Activated CD8-positive, alpha-beta T cell treated with anti-CD3 and anti-CD28 coated beads for 36 hours (primary cell): ENCODE results near the gene SYT12. TPM values are rescaled to one million over a fixed set of nuclear protein-coding genes. Genes with fewer than 3 reads are reported as not detected.
A peak's percentile ranks its signal among the peaks of the same experiment; 100 is the strongest.

Experiments
- ATAC-seq: fragments of 200-7000 bp; cut with Tn5 transposase; one replicate; pipeline ENCODE4 v1.10.0; 2021; ENCODE audit warnings: mild to moderate bottlenecking, moderate library complexity
- CTCF ChIA-PET: fragments of 350-600 bp; sonication (Branson Sonifier 250); formaldehyde crosslinking; loops from one replicate; lab custom pipeline; 2021; ENCODE audit warnings: antibody characterized with exemption; lab: Charles Lee
- POLR2A ChIA-PET: fragments of 350-600 bp; sonication (Branson Sonifier 250); formaldehyde crosslinking; loops from one replicate; lab custom pipeline; 2021; ENCODE audit warnings: antibody characterized with exemption; lab: Charles Lee
- DNase-seq: peaks from one replicate; pipeline ENCODE4 v3.0.0-alpha.2; 2020
- H3K27ac Mint-ChIP-seq: one replicate; pipeline ENCODE4 v1.8.0; 2021; ENCODE audit warnings: mild to moderate bottlenecking, mixed read lengths
- H3K27me3 Mint-ChIP-seq: one replicate; pipeline ENCODE4 v1.8.0; 2021; ENCODE audit warnings: mixed read lengths
- H3K36me3 Mint-ChIP-seq: one replicate; pipeline ENCODE4 v1.8.0; 2021; ENCODE audit warnings: low read depth, mixed read lengths
- H3K4me1 Mint-ChIP-seq: one replicate; pipeline ENCODE4 v1.8.0; 2021; ENCODE audit warnings: low read depth, mixed read lengths
- H3K4me3 Mint-ChIP-seq: one replicate; pipeline ENCODE4 v1.8.0; 2021; ENCODE audit warnings: mild to moderate bottlenecking, moderate library complexity, mixed read lengths
- H3K9me3 Mint-ChIP-seq: one replicate; pipeline ENCODE4 v1.8.0; 2021; ENCODE audit warnings: mixed read lengths
- intact Hi-C: fragments of 100-400 bp; cut with micrococcal nuclease; formaldehyde crosslinking; loops from one replicate; pipeline ENCODE4 v1.10.0; 2022
- total RNA-seq, 2 experiments: library from RNA; stranded (reverse); gene quantifications; one replicate each; pipeline ENCODE4 v1.2.3, GENCODE V29; 2021
- TF ChIP-seq, protein P1 (sequence below): fragments of 200-600 bp; IDR thresholded peaks from one replicate; pipeline ENCODE4 v1.8.0; 2022; ENCODE audit warnings: antibody characterized with exemption, mild to moderate bottlenecking

SYT12 gene
- total RNA-seq, 2 experiments from 2014 or later: not detected

GRCh38 chr11:67016550-67016949 lies 6.4 kb upstream of the SYT12 start:
- ATAC-seq: no peak
- TF ChIP-seq, protein P1, sequence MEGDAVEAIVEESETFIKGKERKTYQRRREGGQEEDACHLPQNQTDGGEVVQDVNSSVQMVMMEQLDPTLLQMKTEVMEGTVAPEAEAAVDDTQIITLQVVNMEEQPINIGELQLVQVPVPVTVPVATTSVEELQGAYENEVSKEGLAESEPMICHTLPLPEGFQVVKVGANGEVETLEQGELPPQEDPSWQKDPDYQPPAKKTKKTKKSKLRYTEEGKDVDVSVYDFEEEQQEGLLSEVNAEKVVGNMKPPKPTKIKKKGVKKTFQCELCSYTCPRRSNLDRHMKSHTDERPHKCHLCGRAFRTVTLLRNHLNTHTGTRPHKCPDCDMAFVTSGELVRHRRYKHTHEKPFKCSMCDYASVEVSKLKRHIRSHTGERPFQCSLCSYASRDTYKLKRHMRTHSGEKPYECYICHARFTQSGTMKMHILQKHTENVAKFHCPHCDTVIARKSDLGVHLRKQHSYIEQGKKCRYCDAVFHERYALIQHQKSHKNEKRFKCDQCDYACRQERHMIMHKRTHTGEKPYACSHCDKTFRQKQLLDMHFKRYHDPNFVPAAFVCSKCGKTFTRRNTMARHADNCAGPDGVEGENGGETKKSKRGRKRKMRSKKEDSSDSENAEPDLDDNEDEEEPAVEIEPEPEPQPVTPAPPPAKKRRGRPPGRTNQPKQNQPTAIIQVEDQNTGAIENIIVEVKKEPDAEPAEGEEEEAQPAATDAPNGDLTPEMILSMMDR: no peak
- H3K4me1 Mint-ChIP-seq: no peaks in the 10 kb centered on the region
- peaks cover 2% of the 10 kb centered on the region for H3K36me3 Mint-ChIP-seq
- ChIA-PET POLR2A (no interaction called here), CTCF (interaction anchor here (1.2 to 1.6 kb wide), 2 partner anchors 11 to 55 kb away, joined by 4 read pairs; no protein-coding TSS in a partner anchor)
- no peak for DNase-seq
- H3K4me3 Mint-ChIP-seq: no peak overlapping the region
- H3K27ac Mint-ChIP-seq: no peak overlapping the region
- peaks cover 3% of the 10 kb centered on the region for H3K9me3 Mint-ChIP-seq
- H3K27me3 Mint-ChIP-seq: peaks cover 21% of the 10 kb centered on the region
- intact Hi-C loops: no loop called here

DNA sequence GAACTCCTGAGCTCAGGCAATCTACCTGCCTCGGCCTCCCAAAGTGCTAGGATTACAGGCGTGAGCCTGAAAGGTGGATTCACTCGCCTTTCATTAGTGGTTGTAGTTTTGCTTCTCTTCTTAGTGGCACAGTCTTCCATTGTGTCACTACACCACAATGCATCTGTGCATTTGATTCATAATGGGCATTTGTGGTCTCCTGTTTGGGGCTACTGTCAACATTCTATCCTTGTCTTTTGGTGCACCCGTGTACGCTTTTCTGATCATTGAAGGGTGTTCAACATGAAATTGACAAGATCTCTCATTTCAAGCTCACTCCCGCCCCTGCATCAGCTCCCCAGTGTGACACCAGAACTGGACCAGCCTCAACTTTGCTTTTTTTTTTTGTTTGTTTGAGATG lies 2.0 kb upstream of the SYT12 start:
- ATAC-seq (no peak), DNase-seq (peak; percentile 11)
- Mint-ChIP-seq H3K36me3 (peaks cover 2% of the 10 kb centered on the region), H3K9me3 (peaks cover 3% of the 10 kb centered on the region), H3K4me1 (peaks cover 29% of the 10 kb centered on the region), H3K4me3 (no peak overlapping the region), H3K27ac (no peak overlapping the region), H3K27me3 (peaks cover 45% of the 10 kb centered on the region)
- ChIA-PET POLR2A (no interaction called here), CTCF (interaction anchor here (1.7 kb wide), 1 partner anchor 55 kb away, joined by 3 read pairs; no protein-coding TSS in a partner anchor)
- TF ChIP-seq, protein P1: no peak
- intact Hi-C loops: no loop called here

GRCh38 chr11:67022341-67022933 lies 497 bp upstream of the SYT12 start:
- TF ChIP-seq, protein P1: no peak
- Mint-ChIP-seq H3K36me3 (peaks cover 2% of the 10 kb centered on the region), H3K4me3 (no peak overlapping the region), H3K27ac (no peak overlapping the region), H3K9me3 (peaks cover 3% of the 10 kb centered on the region), H3K27me3 (peaks cover 48% of the 10 kb centered on the region), H3K4me1 (peaks cover 29% of the 10 kb centered on the region)
- no peak for DNase-seq
- intact Hi-C loops: no loop called here
- ATAC-seq: no peak
- CTCF ChIA-PET: interaction anchor here (1.3 kb wide), 1 partner anchor 180 kb away, joined by 3 read pairs; the partner anchor contains the start of gene RCE1
- POLR2A ChIA-PET: interaction anchor here (0.6 kb wide), 1 partner anchor 345 kb away, joined by 3 read pairs; no protein-coding TSS in a partner anchor

GRCh38 chr11:67023957-67024353 lies 1.0 kb downstream of the SYT12 start:
- Mint-ChIP-seq H3K27ac (no peak overlapping the region), H3K36me3 (peaks cover under 1% of the 10 kb centered on the region)
- CTCF ChIA-PET: no interaction called here

GRCh38 chr11:67024410-67024809 lies 1.5 kb downstream of the SYT12 start:
- intact Hi-C loops: no loop called here
- POLR2A ChIA-PET: no interaction called here
- Mint-ChIP-seq H3K9me3 (no peaks in the 10 kb centered on the region), H3K27me3 (peaks cover 47% of the 10 kb centered on the region), H3K4me1 (peaks cover 29% of the 10 kb centered on the region), H3K4me3 (peak overlapping the region; percentile 28), H3K36me3 (no peaks in the 10 kb centered on the region), H3K27ac (peak overlapping the region; percentile 46)
- ATAC-seq: peak; percentile 60
- DNase-seq: peak; percentile 75
- CTCF ChIA-PET: no interaction called here
- TF ChIP-seq, protein P1: no peak

More at GRCh38 chr11:67023957-67024353, 1.0 kb downstream of the SYT12 start:
- H3K27me3 Mint-ChIP-seq: peaks cover 46% of the 10 kb centered on the region
- ATAC-seq: no peak
- no peak overlapping the region for H3K4me3 Mint-ChIP-seq
- no peak for DNase-seq
- TF ChIP-seq, protein P1: no peak
- POLR2A ChIA-PET: interaction anchor here (1.2 kb wide), 1 partner anchor 65 kb away, joined by 4 read pairs; no protein-coding TSS in a partner anchor
- intact Hi-C loops: no loop called here
- H3K4me1 Mint-ChIP-seq: peaks cover 29% of the 10 kb centered on the region
- H3K9me3 Mint-ChIP-seq: peaks cover under 1% of the 10 kb centered on the region
